GM18909 (cell line): ENCODE measurements around the gene CST6.
"Not testable (repeated sequence)": the region's sequence is repeated elsewhere in the genome, so short reads cannot be mapped to it uniquely, and the experiment has no call there.

Source experiments
- ATAC-seq: cut with Tn5 transposase; IDR thresholded peaks from one replicate; pipeline ENCODE4 v1.9.1; 2021; ENCODE audit warnings: mild to moderate bottlenecking; ENCODE audit not compliant: unreplicated experiment, poor library complexity

Gene CST6

DNA sequence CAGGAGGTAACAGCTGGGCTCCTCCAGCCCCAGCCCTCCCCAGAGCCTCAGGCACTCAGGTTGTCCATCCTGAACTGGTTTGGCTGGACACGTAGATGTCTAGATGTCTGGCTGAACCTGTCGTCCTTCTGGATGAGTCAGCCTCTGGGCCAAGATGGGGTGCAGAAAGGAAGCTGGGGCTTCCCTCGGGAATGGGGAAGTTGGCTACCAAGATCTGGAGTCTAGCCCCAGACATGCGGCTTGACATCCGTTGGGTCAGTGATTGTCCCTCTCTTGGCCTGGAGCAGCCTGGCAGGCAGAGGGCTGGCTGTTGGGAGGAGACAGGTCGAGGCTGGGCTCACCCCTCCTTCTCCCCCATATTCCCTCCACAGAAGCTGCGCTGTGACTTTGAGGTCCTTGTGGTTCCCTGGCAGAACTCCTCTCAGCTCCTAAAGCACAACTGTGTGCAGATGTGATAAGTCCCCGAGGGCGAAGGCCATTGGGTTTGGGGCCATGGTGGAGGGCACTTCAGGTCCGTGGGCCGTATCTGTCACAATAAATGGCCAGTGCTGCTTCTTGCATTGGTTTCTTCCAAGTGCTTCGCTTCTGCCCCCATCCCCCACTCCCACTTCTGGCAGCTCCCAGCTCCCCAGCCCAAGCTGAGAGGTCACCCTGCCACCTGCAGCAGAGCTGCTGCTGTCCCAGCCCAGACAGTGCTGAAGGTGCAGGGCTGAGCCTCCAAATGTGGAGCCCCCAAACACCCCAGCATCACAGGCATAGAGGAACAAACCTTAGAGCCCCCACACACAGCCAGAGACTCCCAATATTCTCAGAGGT, 1.3 kb downstream of the CST6 start:
- no peak for ATAC-seq

DNA sequence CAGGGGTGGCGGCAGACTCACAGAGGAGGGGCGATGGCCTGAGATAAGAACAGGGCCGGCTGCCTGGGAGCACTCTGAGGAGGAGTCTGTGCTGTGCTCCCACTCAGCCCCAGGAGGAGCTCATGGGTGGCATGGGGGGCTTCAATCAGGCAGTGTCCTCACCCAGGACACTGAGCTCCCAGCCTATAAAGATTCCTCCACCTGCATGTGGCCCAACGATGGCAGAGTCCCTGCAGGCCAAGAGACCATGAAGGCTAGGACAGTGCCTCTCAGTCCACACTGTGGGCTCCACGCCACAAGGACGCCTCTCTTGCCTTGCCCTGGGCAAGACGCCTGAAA, 1.9 kb downstream of the CST6 start:
- ATAC-seq, result no peak

DNA sequence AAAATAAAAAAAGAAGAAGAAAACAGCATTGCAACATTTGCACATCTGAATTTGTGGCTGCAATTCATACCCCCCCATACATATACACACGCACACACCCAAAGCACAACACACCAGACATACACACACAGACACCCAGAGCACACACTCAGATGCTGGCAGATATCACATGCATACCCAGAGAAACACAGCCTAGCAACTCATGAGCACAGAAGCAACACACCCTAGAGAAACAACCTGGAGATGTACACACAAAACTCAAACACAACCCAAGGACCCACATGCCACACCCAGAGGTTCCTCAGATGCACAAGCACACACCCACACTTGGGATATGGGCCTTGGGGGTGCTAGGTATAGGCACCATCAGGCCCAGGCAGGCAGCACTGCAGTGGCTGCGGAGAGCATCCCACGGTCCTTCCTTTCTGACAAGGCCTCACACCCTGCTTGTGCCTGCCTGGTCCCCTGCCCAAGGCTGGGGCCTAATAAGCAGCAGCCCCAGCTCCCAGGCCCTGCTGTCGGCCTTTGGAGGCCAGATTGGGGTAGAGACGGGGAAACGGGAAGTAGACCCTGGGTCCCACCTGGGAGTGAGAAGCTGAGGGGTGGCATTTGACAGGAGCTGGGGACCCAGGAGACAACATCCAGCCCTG, 3.1 kb downstream of the CST6 start:
- ATAC-seq, result no peak

DNA sequence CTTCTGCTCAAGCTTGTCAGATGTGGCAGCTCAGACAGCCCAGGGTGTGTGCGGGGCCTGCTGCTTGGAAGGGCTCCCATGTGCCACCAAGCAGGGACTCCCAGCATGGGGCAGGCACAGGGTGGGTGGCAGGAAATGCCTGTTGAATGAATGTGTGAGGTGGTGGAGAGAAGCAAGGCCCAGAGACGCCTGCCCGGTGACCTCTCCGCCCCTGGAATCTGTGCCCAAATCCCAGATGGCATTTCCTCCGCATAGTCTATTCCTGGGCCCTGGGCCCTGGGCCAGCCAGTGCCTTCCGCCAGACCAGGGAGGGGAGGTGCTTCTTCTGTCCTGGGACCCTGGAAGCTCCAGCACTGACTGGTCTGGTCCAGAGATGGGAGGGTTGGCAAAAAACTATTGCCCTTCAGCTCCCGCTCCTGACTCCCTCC, 3.7 kb downstream of the CST6 start:
- ATAC-seq, result no peak

DNA sequence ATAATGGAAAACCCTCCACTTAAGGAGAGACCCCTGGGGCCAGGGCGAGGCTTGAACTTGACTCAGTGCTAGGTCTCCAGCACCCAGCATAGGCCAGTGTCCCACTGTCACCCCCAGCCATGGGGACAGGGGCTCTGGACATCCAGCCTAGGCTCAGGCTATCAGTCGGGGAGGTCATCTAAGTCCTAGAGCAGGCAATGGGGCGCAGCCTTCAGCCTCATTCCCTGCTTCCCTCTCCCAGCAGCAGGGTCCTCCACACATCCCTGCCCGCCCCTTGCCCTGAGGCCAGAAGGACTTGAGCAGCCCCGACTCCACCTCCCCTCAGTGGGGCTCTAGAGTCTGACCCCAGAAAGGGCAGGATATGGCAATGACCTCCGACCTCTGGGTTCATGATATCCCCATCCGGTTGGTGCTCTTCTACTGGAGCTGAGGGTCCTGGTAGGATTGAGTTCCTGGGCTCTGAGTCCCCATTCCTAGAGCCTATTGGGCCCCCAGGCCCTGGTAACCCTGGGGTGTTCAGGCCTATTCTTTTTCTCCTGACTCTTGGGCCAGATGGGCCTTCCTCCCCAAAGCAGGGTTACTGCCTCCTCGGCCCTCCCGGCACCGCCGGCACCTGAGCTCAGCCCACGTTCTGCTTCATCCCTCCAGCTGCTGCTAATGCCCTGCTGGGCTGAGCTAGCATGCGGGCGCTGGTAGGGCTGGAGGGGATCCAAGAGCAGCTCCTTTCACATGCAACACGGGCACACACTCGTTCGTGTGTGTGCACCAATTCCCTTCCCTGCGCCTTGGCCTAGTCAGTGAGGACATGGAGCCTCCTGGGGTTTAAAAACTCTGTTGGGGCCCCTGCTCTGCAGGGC, 4.4 kb downstream of the CST6 start:
- no peak for ATAC-seq

DNA sequence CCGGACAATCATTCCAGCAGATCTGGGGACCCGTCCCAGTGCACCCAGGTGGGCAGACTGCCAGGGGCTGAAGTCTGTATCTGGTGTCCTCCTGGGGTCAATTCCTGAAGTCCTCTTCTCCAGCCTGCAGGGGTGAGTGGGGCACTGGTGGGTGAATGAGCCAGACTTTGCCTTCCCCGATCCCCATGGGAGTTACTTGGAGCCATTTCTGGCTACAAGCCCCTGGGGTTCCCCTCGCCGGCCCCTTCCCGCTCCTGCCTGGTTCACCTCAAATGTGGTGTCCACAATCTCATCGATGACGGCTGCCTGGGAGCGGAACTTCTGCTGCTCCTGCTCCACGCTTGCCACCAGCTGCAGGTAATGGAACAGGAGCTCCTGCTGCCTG, 5.0 kb downstream of the CST6 start:
- ATAC-seq, result no peak

DNA sequence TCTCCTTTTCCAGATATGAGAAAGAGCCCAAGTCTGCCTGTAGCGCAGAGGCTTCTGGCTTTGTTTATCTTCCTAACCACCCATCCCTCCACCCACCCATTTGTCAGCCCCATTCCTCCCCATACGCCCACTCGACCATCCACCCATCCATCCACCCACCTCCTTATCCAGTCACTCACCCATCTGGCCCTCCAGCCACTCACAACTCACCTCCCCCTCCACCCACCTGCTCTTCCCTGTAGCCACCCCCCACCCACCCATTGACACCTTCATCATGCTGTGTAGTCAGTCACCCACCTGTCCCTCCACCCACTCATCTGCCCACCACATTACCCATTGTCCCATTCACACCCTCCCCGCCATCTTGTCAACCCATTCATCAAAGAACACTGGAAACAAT, 5.5 kb downstream of the CST6 start:
- no peak for ATAC-seq

DNA sequence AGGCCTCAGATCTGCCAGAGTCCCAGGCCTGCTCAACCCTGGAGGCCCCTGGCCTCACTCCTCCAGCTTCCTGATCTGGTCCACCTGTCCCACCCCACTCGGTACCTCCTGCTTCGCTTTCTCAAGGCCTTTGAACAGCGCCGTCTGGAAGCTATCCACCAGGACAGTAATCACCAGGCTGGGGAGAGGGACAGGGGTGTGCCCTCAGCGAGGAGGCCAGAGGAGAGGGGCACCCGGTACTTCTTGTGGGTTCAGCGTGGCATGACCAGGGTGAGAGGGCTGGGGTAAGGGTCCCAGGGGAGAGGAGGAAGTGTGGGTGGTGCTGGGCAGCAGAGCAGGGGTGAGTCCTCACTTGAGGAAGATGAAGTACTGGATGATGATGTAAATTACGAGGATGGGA, 8.4 kb downstream of the CST6 start:
- no peak for ATAC-seq

DNA sequence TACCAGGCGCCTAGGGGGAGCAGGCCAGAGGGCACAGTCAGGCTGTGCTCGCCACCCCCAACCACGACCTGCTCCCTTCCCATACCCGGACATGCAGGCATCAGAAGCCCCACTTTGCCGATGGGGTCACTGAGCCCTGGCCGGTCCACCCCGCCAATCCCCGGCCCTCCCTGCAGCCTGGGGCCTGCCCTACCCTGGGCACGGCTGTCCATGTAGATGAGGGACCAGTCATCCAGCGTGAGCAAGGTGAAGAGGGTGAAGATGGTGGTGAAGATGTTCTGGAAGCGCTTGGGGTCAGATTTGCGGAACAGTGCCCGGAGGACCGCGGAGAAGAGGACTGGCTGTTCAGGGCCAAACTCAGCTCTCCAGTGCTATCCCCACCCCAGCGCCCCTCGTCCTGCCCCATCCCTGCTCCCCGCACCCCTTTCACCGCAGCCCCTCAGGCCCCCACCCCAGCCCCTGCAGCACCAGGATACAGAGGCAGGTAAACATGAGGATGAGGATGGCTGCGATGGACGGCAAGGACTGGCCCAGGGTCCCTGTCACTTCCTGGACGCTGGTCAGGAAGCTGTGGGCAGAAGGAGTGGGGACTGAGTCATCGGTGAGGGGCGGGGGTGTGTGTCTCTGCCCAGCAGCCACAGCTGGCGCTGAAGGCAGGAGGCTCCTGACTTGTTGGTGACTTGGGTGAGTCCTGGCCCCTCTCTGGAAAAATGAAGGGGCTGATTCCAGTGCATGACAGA, 9.0 kb downstream of the CST6 start:
- ATAC-seq, result no peak

DNA sequence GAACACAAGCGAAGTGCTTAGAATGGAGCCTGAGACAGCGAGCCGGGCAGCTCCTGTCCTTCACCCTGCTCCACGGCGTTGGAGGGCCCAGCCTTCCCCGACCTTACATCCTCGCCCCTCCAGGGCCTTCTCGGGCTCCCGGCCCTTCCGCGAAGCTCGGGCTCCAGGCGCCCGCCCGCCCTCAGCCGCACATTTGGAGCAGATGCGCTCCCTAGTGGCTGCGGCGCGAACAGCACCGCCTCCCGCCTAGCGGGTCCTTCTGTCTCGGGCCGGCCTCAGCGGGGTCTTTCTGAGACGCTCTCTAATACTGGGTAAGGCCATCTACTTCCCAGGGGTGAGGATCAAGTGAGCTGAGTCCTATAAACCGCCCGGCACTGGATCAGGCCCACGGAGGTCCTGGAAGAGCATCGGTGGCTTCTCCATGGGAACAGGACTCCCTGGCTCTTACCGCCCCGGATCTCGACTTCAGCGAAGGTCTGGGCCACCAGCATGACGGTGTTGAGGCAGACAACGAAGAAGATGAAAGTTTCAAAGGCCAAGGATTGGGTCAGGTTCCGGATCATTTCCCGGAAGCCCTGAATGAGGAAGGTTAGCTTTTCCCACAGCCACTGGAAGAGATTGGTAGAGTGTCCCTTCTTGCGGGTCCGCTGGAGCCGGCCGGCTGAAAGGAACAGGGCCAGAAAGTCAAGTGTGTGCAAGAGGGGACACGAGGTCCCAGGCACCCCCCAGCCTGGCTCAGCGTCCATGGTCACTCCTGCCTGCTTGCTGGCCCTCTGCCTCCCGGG, 10.8 kb downstream of the CST6 start:
- ATAC-seq, result no peak

DNA sequence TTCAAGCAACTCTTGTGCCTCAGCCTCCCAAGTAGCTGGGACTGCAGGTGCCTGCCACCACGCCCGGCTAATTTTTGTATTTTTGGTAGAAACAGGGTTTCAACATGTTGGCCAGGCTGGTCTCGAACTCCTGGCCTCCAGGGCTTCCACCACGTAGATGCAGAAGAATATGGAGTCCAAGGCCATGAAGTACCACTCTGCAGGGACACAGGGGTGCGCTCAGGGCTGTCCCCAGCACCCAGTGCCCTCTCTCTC, 11.3 kb downstream of the CST6 start:
- not testable (repeated sequence) for ATAC-seq

DNA sequence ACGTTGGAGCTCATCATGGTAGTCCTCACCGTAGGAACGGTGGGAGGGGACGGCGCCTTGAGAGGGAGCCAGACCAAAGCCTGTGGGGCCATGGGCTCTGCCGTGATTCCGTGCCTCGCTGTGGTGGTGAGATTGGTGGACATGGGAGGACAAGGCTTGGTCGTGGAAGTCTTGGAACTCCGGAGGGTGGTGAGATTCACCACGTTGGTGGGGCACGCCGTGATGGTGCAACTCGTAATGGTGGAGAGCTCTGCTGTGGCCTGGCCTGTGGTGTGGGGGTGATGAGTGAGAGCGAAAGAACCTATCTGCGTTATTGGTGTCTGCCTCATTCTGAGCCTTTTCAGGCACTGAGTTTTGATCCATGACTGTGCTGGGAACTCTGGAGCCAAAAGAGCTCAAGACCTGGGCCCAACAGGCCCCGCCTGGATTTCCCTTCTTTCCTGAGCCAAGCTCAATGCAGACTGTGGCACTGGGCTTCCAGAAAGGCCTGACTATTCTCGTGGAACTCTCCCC, 14.3 kb downstream of the CST6 start, which contains the start of gene CATSPER1:
CATSPER1 (minus strand) TSS at position 463 of the 513 bp plus-strand sequence; CDS start at position 363, 100 bp downstream.
- no peak for ATAC-seq

DNA sequence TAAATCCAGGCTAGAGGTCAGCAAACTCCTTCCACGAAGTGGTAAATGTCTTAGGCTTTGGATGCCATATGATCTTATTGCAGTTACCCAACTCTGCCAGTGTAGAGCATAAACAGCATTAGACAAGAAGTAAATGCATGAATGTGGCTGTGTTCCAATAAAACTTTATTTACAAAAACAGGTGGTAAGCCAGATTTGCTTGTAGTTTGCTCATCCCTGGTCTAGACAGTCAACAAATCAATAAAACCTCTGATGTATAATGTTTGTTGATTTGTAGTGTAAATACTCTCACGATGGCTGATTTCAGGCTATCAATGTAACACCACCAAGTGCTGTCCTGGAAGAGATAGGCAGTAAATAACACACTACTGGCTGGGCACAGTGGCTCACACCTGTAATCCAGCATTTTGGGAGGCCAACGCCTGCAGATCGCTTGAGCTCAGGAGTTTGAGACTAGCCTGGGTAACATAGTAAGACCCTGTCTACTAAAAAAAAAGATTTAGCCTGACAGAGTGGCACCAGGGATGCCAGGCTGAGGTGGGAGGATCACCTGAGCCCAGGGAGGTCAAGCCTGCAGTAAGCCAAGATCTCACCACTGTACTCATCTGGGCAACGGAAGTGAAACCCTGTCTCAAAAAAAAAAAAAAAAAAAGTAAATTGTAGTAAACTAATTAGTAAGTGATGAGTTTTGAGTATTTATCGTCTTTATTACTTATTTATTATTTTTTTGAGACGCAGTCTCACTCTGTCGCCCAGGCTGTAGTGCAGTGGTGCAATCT, 21.3 kb downstream of the CST6 start:
- no peak for ATAC-seq

DNA sequence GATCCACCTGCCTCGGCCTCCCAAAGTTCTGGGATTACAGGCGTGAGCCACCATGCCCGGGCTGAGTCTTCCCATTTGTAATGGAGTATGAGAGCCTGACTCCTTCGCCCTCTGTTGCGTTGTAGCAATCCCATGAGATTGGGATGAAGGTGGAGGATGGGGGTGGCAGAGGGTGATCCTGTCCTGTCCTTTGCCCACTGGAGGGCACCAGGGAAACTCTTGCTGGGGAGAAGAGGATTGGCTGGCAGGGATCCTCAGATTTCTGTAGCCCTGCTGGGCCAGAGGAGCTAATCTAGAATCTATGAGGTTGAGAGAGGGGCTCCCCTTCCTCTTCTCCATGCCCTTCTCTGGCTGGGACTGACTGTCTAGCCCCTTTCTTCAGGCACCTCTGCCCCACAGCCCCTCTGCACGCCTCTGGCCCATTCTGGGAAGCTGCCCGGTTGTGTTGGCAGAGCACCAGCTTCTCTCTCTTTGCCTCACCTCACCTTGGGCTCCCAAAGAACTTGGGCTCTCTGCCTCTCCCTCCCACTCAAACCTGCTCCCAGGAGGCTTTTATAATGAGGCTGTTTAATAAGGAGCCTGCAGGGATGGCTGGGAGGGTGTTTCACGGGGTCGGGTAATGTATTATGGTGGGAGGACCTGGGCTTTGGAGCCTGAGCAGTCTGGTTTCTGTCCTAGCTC, 24.0 kb downstream of the CST6 start:
- no peak for ATAC-seq

DNA sequence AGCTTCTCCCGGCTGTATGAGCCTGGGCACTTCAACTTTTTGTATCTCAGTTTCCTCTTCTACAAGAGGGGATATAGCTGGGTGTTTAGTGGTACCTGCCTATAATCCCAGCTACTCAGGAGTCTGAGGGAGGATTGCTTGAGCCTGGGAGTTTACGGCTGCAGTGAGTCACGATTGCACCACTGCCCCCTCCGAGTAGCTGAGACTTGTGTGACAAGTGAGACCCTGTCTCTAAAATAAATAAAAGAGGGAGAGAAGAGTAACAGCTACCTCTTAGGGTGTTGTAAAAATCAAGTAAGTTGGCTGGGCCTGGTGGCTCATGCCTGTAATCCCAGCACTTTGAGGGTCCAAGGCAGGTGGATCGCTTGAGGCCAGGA, 24.5 kb downstream of the CST6 start:
- ATAC-seq, result no peak

DNA sequence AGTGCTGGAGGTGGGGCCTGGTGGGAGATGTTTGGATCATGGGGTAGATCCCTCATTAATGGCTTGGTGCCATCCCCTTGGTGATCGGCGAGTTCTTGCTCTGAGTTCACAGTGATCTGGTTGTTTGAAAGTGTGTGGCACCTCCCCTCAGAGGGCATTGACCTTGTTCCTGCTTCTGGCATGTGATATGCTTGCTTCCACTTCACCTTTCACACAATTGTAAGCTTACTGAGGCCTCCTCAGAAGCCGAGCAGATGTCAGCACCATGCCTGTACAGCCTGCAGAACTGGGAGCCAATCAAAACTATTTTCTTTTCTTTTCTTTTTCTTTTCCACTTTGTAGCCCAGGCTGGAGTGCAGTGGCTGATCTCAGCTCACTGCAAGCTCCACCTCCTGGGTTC, 25.5 kb downstream of the CST6 start:
- no peak for ATAC-seq

DNA sequence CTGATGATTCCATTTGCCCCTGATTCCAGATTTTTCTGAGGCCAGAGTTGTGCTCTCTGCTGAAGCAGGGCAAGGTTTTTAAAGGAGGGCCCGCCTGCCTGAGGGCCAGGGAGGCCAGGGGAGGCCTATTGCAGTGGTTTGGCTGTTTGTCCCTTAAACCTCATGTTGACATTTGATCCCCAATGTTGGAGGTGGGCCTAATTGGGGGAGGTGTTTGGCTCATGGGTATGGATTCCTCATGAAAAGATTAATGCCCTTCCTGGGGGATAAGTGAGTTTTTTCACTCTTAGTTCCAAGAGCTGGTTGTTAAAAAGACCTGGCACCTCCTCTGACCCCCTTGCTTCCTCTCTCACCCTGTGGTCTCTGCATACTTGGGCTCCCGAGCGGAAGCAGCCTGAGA, 28.0 kb downstream of the CST6 start:
- no peak for ATAC-seq

DNA sequence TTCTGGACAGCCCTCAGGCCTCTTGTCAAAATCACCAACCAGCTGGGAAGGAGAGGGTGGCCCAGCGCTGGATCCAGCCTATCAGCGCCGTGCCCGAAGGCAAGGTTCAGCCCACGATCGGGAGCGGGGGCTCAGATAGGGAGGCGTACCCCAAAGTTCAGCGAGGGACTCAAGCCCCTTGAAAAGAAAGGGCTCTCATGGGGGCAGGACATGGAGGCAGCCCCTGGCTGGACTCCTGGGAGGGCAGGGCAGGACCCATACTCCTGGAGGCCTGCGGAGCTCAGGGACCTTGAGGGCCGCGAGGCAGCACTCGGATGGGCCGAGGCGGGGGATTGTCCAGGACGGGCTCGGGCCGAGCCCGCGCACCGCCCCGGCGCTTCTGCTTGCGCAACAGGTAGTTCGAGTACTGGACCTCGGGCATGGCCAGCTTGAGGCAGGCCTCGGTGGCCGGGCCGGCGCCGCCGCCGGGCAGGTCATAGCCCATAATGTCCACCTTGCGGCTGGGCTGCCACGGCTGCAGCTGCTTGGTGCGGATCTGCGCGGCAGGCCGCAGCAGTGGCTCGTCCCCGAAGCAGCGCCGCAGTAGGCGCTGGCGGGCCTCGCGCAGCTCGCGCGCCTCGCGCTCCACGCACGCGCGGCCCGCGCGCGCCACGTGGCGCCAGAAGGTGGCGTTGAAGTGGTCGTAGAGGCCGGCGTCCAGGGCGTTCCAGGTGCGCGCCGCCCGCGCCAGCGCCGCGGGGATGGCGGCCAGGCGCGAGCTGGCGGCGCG, 30.6 kb downstream of the CST6 start:
- ATAC-seq, result no peak
